ENCODE results near the gene BATF2.

Gene BATF2

DNA sequence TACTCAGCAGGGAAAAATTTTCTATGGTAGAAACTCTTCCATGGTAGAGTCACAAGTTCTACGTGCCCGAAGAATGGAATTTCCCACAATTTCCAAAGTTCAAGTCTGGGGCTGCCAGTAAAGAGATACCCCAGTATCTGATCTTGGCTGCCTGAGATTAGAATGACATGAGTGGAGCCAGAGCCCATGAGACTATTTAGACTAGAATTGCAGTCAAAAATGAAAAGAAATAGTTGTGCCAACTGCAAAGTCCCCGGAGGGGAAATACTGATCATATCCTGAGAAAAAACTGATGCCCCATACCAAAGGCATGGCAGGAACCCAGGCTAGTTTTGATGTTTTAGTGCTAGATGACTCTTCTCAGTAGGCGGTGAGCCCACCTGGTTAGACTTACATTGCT is 36.1 kb downstream of the BATF2 start:
- DNase-seq, result no peak

DNA sequence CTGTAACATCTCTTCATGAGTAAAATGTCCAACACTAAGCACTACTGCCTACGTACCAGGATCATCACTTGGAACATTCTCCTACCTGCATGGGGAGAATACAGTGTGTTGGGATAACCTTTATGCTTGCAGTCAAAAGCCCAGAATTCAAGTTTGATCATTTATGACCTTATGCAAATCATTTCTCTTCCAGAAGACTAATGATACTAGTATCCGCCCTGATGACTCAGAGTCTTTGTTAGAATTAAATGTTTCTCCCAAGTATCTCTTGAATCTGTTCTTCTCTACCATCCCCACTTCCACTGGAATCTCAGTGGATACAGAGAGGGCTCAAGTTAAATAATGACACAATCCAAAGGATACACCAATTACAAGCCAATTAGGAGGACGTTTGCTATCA is 37.3 kb downstream of the BATF2 start:
- no peak for DNase-seq

GRCh38 chr11:64954201-64954600 is 42.6 kb downstream of the BATF2 start:
- DNase-seq, result no peak

DNA sequence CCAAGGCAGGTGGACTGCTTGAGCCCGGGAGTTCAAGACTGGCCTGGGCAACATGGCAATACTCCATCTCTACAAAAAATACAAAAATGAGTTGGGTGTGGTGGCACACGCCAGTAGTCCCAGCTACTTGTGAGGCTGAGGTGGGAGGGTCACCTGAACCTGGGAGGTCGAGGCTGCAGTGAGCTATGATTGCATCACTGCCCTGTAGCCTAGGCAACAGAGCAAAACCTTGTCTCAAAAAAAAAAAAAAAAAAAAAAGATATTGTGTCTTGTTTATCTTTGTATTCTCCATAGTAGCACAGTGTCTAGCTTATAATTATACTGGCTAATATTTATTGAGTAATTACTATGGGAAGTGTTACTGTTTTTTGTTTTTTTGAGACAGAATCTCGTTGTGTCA is 45.2 kb downstream of the BATF2 start:
- DNase-seq, result no peak

DNA sequence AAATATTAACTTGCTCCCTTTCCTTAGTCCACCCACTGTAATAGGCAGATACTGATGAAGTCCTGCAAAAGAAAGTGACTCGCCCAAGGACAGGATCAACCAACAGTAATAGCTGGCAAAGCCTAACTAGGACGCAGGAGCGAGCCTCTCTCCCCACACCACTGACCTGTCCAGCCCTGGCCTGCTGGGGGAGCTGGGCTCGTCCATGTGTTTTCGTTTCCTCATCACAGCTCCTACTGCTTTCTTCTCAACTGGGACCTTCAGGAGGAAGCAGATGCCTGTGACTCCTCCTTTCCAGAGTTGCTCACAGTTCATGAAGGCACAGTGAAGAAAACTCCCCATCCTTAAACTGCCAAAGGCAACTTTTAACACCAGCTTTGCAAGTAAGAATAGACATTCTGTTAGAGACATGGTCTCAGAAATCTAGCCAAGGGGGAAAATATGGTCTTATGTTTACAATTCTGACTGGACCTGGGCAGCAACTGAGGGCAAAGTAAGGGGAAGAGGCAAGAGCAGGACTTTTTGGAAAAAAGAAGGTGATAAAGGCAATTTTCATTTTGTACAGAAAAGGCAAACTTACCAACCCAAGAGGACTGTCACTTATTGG is 49.5 kb downstream of the BATF2 start:
- no peak for DNase-seq

All from NCI-H510A treated with DMSO at 0.1 percent for 48 hours (cell line).